H1 (cell line): ENCODE results near the gene HLA-DPB1. TPM values are rescaled to one million over a fixed set of nuclear protein-coding genes. Genes with fewer than 3 reads are reported as not detected.

ENCODE experiments used
- CTCF ChIA-PET: fragments of 300-600 bp; sonication (Branson Sonifier 250); formaldehyde crosslinking; loops from one replicate; lab custom pipeline; 2021; ENCODE audit not compliant: partially characterized antibody; lab: Charles Lee
- POLR2A ChIA-PET: fragments of 300-600 bp; sonication (Branson Sonifier 250); formaldehyde crosslinking; loops from one replicate; lab custom pipeline; 2021; ENCODE audit warnings: inconsistent platforms; ENCODE audit not compliant: partially characterized antibody; lab: Charles Lee
- DNase-seq, 2 experiments: peaks; one replicate each; pipeline versions ENCODE4 v3.0.0 to v3.0.0-alpha.2; 2010 to 2022; ENCODE audit warnings: low spot score in 2 of 2, low read depth in 1 of 2, mixed read lengths in 1 of 2
- FAIRE-seq: peaks from 2 replicates; lab custom pipeline; 2011; peaks lifted over from hg19 to GRCh38; lab: Jason Lieb, UNC
- H2AFZ ChIP-seq: 2 replicates; pipeline ENCODE4 v1.8.1; 2012; ENCODE audit warnings: low read length, inconsistent platforms
- H2AK5ac ChIP-seq: 2 replicates; pipeline ENCODE4 v1.6.1; 2013; ENCODE audit warnings: low read depth, low read length
- H2BK120ac ChIP-seq: replicated peaks from 2 replicates; pipeline ENCODE3; 2013; ENCODE audit warnings: low read depth, low read length, inconsistent platforms
- H2BK12ac ChIP-seq: 2 replicates; pipeline ENCODE4 v1.6.1; 2013; ENCODE audit warnings: low read depth, low read length
- H2BK15ac ChIP-seq: 2 replicates; pipeline ENCODE4 v1.6.1; 2013; ENCODE audit warnings: low read length
- H2BK20ac ChIP-seq: 2 replicates; pipeline ENCODE4 v1.6.1; 2013; ENCODE audit warnings: low read length
- H2BK5ac ChIP-seq: 2 replicates; pipeline ENCODE4 v1.6.1; 2013; ENCODE audit warnings: low read depth, low read length
- H3K14ac ChIP-seq: 2 replicates; pipeline ENCODE4 v1.6.1; 2013; ENCODE audit warnings: inconsistent platforms; ENCODE audit not compliant: insufficient read length
- H3K18ac ChIP-seq: 2 replicates; pipeline ENCODE4 v1.6.1; 2013; ENCODE audit warnings: low read length; ENCODE audit errors: extremely low read depth
- H3K23ac ChIP-seq: 2 replicates; pipeline ENCODE4 v1.6.1; 2013; ENCODE audit warnings: inconsistent platforms; ENCODE audit not compliant: insufficient read length
- H3K23me2 ChIP-seq: 2 replicates; pipeline ENCODE4 v1.6.1; 2013; ENCODE audit warnings: low read depth, low read length
- H3K27ac ChIP-seq: 2 replicates; pipeline ENCODE4 v1.6.1; 2011; ENCODE audit warnings: low read depth, low read length, inconsistent platforms
- H3K27me3 ChIP-seq, 4 experiments: replicated peaks in 1 of 4; 1 replicate in 1 of 4; 2 replicates in 3 of 4; pipeline versions ENCODE4 v1.6.1 to v1.8.1; 2011 to 2013; ENCODE audit warnings: low read length in 3 of 4, mild to moderate bottlenecking in 3 of 4, inconsistent platforms in 2 of 4, mixed read lengths in 2 of 4, moderate library complexity in 1 of 4; ENCODE audit not compliant: control insufficient read depth in 3 of 4, insufficient read depth in 3 of 4; ENCODE audit errors: extremely low read depth in 1 of 4
- H3K36me3 ChIP-seq, 4 experiments: 2 replicates each; pipeline versions ENCODE4 v1.6.1 to v1.8.1; 2011 to 2013; ENCODE audit warnings: mild to moderate bottlenecking in 4 of 4, low read length in 3 of 4, moderate library complexity in 2 of 4, control low read depth in 1 of 4, inconsistent platforms in 1 of 4; ENCODE audit not compliant: insufficient read depth in 4 of 4, control insufficient read depth in 2 of 4
- H3K4ac ChIP-seq: replicated peaks from 2 replicates; pipeline ENCODE3; 2013; ENCODE audit warnings: low read length, low read depth, mixed read lengths, inconsistent platforms; ENCODE audit not compliant: insufficient read length
- H3K4me1 ChIP-seq, 4 experiments: replicated peaks in 1 of 4; 1 replicate in 1 of 4; 2 replicates in 3 of 4; pipeline versions ENCODE4 v1.6.1 to v1.8.1; 2011 to 2013; ENCODE audit warnings: low read length in 3 of 4, inconsistent platforms in 2 of 4, mixed read lengths in 1 of 4; ENCODE audit not compliant: insufficient read depth in 4 of 4, control insufficient read depth in 3 of 4
- H3K4me2 ChIP-seq, 2 experiments: 2 replicates each; pipeline versions ENCODE4 v1.6.1 to v1.8.1; 2011 to 2013; ENCODE audit warnings: low read depth in 2 of 2, low read length in 2 of 2, control low read depth in 1 of 2, inconsistent platforms in 1 of 2, mild to moderate bottlenecking in 1 of 2; ENCODE audit not compliant: insufficient read depth in 1 of 2
- H3K4me3 ChIP-seq, 4 experiments: fragments of 200-600, 300-600 bp in 1 of 4; sonication (generic), shearing (Covaris generic), sonication (Bioruptor Twin) in 1 of 4; 2 replicates each; pipeline versions ENCODE4 v1.5.1 to v1.8.1; 2011 to 2016; ENCODE audit warnings: low read length in 4 of 4, low read depth in 3 of 4, control low read depth in 2 of 4, inconsistent platforms in 2 of 4, mild to moderate bottlenecking in 2 of 4, mixed read lengths in 1 of 4, moderate library complexity in 1 of 4; ENCODE audit not compliant: insufficient read depth in 2 of 4; ENCODE audit errors: extremely low read depth in 1 of 4
- H3K56ac ChIP-seq: replicated peaks from 2 replicates; pipeline ENCODE3; 2013; ENCODE audit warnings: low read depth, mild to moderate bottlenecking, mixed read lengths, low read length, inconsistent platforms; ENCODE audit not compliant: insufficient read length
- H3K79me1 ChIP-seq: 2 replicates; pipeline ENCODE4 v1.6.1; 2013; ENCODE audit warnings: low read depth, low read length, control low read depth
- H3K79me2 ChIP-seq, 2 experiments: 2 replicates each; pipeline versions ENCODE4 v1.6.1 to v1.8.1; 2012 to 2013; ENCODE audit warnings: low read length in 2 of 2, mild to moderate bottlenecking in 2 of 2, inconsistent platforms in 1 of 2; ENCODE audit not compliant: insufficient read depth in 2 of 2, control insufficient read depth in 1 of 2
- H3K9ac ChIP-seq, 4 experiments: replicated peaks in 1 of 4; 1 replicate in 1 of 4; 2 replicates in 3 of 4; pipeline versions ENCODE4 v1.6.1 to v1.8.1; 2011 to 2013; ENCODE audit warnings: low read depth in 3 of 4, low read length in 3 of 4, control low read depth in 2 of 4, mild to moderate bottlenecking in 2 of 4, moderate library complexity in 2 of 4, inconsistent platforms in 1 of 4; ENCODE audit errors: extremely low read depth in 1 of 4
- H3K9me3 ChIP-seq, 2 experiments: 2 replicates each; pipeline versions ENCODE4 v1.6.1 to v1.8.1; 2012 to 2013; ENCODE audit warnings: mild to moderate bottlenecking in 2 of 2, moderate library complexity in 2 of 2, control low read depth in 1 of 2, inconsistent platforms in 1 of 2, low read depth in 1 of 2, low read length in 1 of 2, mixed read lengths in 1 of 2; ENCODE audit not compliant: insufficient read depth in 2 of 2
- H4K20me1 ChIP-seq, 2 experiments: replicated peaks in 1 of 2; 2 replicates each; pipeline versions ENCODE3 to v1.8.1; 2011 to 2013; ENCODE audit warnings: inconsistent platforms in 2 of 2, low read length in 2 of 2, mild to moderate bottlenecking in 1 of 2; ENCODE audit not compliant: insufficient read depth in 2 of 2, control insufficient read depth in 1 of 2
- H4K5ac ChIP-seq: 2 replicates; pipeline ENCODE4 v1.6.1; 2013; ENCODE audit warnings: low read length, low read depth, mixed read lengths, inconsistent platforms; ENCODE audit not compliant: insufficient read length
- H4K8ac ChIP-seq: 2 replicates; pipeline ENCODE4 v1.8.0; 2013; ENCODE audit warnings: mild to moderate bottlenecking, moderate library complexity, low read length, inconsistent platforms; ENCODE audit not compliant: insufficient read depth; ENCODE audit errors: extremely low read depth
- H4K91ac ChIP-seq: replicated peaks from 2 replicates; pipeline ENCODE3; 2013; ENCODE audit warnings: low read length, mixed read lengths, inconsistent platforms; ENCODE audit not compliant: insufficient read length
- ASH2L ChIP-seq: fragments of 200-600, 300-600 bp; sonication (generic); IDR thresholded peaks from one replicate; pipeline ENCODE4 v1.7.1; 2017; ENCODE audit warnings: low read length
- CEBPB ChIP-seq: IDR thresholded peaks from 2 replicates; pipeline ENCODE4 v1.6.1; 2012; ENCODE audit warnings: low read depth, low read length
- CHD1 ChIP-seq: IDR thresholded peaks from 2 replicates; pipeline ENCODE4 v1.6.1; 2012; ENCODE audit warnings: low read depth, low read length, improper control_type of control experiment
- JUN ChIP-seq: IDR thresholded peaks from 2 replicates; pipeline ENCODE4 v1.6.1; 2011; ENCODE audit warnings: low read depth, mild to moderate bottlenecking, improper control_type of control experiment, low read length
- JUND ChIP-seq: IDR thresholded peaks from 2 replicates; pipeline ENCODE4 v1.6.1; 2011; ENCODE audit warnings: mild to moderate bottlenecking, improper control_type of control experiment, low read length
- RXRA ChIP-seq: IDR thresholded peaks from 2 replicates; pipeline ENCODE4 v1.6.1; 2011; ENCODE audit warnings: low read depth, mild to moderate bottlenecking, low read length, moderate library complexity; ENCODE audit not compliant: insufficient read depth
- SIRT6 ChIP-seq: IDR thresholded peaks from one replicate; pipeline ENCODE4 v1.7.1; 2012; ENCODE audit warnings: low read length, inconsistent platforms
- TAF7 ChIP-seq: optimal IDR thresholded peaks from 2 replicates; pipeline ENCODE3; 2011; ENCODE audit warnings: low read depth, mild to moderate bottlenecking, inconsistent platforms, low read length, moderate library complexity, borderline replicate concordance
- TEAD4 ChIP-seq: IDR thresholded peaks from 2 replicates; pipeline ENCODE4 v1.6.1; 2012; ENCODE audit warnings: low read depth, low read length, inconsistent platforms, mixed read lengths
- WGBS, 2 experiments: shearing (Covaris generic) in 1 of 2; methylation state at CpG; one replicate each; pipeline versions ENCODE4 v1.1.6 to v1.1.7; 2013 to 2015; ENCODE audit warnings: low lambda C conversion rate in 2 of 2, mixed read lengths in 2 of 2, inconsistent platforms in 1 of 2, low coverage in 1 of 2, missing lambda C conversion rate in 1 of 2; ENCODE audit not compliant: insufficient replicate concordance in 2 of 2, insufficient coverage in 1 of 2, insufficient read length in 1 of 2; ENCODE audit errors: extremely low coverage in 1 of 2, missing lambda C conversion rate in 1 of 2; 5-methylcytosine and 5-hydroxymethylcytosine counted together
- polyA plus RNA-seq, 7 experiments: library from polyadenylated mRNA; depleted of rRNA in 3 of 7; stranded (reverse) in 5 of 7; unstranded in 2 of 7; fragments of >200 nt in 5 of 7; fragments of 200-250 nt in 2 of 7; gene quantifications; 1 replicate in 5 of 7; 2 replicates in 1 of 7; 4 replicates in 1 of 7; pipeline versions ENCODE4 v1.2.1 to v1.2.3, GENCODE V29; 2011 to 2013; ENCODE audit warnings: missing spikeins in 2 of 7, mixed read lengths in 2 of 7
- total RNA-seq: library from RNA; stranded (reverse); fragmentation: NEBNext Ultra II Directional; extraction: Animal tissue kit (Norgen Biotek cat#: 25700); gene quantifications from 2 replicates; pipeline ENCODE4 v1.2.1, GENCODE V29; 2021
- TF ChIP-seq, protein P1 (sequence below): IDR thresholded peaks from 2 replicates; pipeline ENCODE4 v1.6.1; 2012; ENCODE audit warnings: inconsistent platforms

The HLA-DPB1 gene
- total and polyA plus RNA-seq, 2 of the 8 experiments (the other 6 are each of a cell fraction or from before 2014, with no cell fraction given): 32.3 to 58.8 TPM

DNA sequence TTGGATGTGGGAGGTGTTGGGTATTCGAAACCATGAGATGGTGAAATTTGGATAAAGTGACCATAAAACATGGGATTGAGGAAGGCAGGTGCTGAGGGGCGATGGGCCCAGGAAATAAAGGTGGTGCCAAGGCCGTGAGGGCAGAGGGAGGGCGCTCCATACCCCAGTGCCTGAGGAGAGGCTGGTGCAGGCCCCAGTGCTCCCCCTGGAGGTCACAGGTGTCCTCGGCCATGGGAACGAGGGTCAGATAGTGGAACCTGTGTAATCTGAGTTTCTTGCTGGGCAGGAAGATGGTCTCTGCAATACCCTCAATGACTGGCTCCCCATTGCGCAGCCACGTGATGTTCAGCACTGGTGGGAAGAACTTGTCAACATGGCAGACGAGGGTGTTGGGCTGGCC lies 16.2 kb downstream of the HLA-DPB1 start:
- H3K27ac ChIP-seq: no peak overlapping the region
- no peaks in the 10 kb centered on the region for H3K9me3 ChIP-seq
- H3K79me1 ChIP-seq: no peaks in the 10 kb centered on the region
- H3K9ac ChIP-seq: no peak overlapping the region
- no peak overlapping the region for H3K4me2 ChIP-seq
- no peak overlapping the region for H2BK120ac ChIP-seq
- POLR2A ChIA-PET: interaction anchor here (0.6 to 1.0 kb wide), 2 partner anchors 12 to 94 kb away, joined by 3 read pairs; no protein-coding TSS in a partner anchor
- no peaks in the 10 kb centered on the region for H4K20me1 ChIP-seq
- H3K23ac ChIP-seq: no peak overlapping the region
- H3K18ac ChIP-seq: no peak overlapping the region
- H4K91ac ChIP-seq: no peak overlapping the region
- CTCF ChIA-PET: interaction anchor here (0.8 to 1.3 kb wide), 6 partner anchors 8 to 77 kb away, joined by 3 to 9 read pairs (median 4); no protein-coding TSS in a partner anchor
- no peaks in the 10 kb centered on the region for H3K23me2 ChIP-seq
- H3K4ac ChIP-seq: no peak overlapping the region
- 38% methylated on average over 9 of the region's 9 CpGs; no CpG with 5 or more reads in 1 of the 2 experiments for WGBS, 2 experiments
- no peaks in the 10 kb centered on the region for H3K36me3 ChIP-seq
- no peaks in the 10 kb centered on the region for H3K79me2 ChIP-seq
- no peak overlapping the region for H3K4me3 ChIP-seq
- no peak overlapping the region for H4K5ac ChIP-seq
- H2BK15ac ChIP-seq: no peak overlapping the region
- H3K4me1 ChIP-seq: peaks cover 0 to 2% (median 0%) of the 10 kb centered on the region in 4 experiments; a peak in 1 of 7 replicates
- H2AFZ ChIP-seq: no peak overlapping the region
- H3K27me3 ChIP-seq: no peaks in the 10 kb centered on the region
- no peak overlapping the region for H4K8ac ChIP-seq
- FAIRE-seq (no peak), DNase-seq (peak in 1 of 2 experiments; percentile 91)
- no peak overlapping the region for H2AK5ac ChIP-seq
- no peak overlapping the region for H3K14ac ChIP-seq
- no peak overlapping the region for H2BK20ac ChIP-seq
- H2BK5ac ChIP-seq: no peak overlapping the region
- no peak overlapping the region for H2BK12ac ChIP-seq
- no peak overlapping the region for H3K56ac ChIP-seq
- TF ChIP-seq CHD1 (no peak), SIRT6 (no peak), TEAD4 (no peak), ASH2L (no peak), JUND (no peak), RXRA (no peak), JUN (no peak), TAF7 (no peak), CEBPB (no peak)
- TF ChIP-seq, protein P1, sequence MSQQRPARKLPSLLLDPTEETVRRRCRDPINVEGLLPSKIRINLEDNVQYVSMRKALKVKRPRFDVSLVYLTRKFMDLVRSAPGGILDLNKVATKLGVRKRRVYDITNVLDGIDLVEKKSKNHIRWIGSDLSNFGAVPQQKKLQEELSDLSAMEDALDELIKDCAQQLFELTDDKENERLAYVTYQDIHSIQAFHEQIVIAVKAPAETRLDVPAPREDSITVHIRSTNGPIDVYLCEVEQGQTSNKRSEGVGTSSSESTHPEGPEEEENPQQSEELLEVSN: peak; percentile 85
